ENCODE data around the gene ZC3H8. TPM values are rescaled to one million over a fixed set of nuclear protein-coding genes. Genes with fewer than 3 reads are reported as not detected.
"Not testable (repeated sequence)": the region's sequence is repeated elsewhere in the genome, so short reads cannot be mapped to it uniquely, and the experiment has no call there.

The ZC3H8 gene
- 10 to 100 TPM; 25.3 to 26.2 TPM for total RNA-seq

GRCh38 chr2:112254466-112255240, at the start of gene ZC3H8:
TSS of gene ZC3H8 (minus strand) at chr2:112255042. CDS start at chr2:112254981, 61 bp downstream.
- POLR2A ChIA-PET, result interaction anchor here (1.5 kb wide), 1 partner anchor 20 kb away, joined by 5 read pairs; no protein-coding TSS in a partner anchor
- CTCF ChIA-PET, result interaction anchor here (0.8 to 1.2 kb wide), 2 partner anchors 22 to 226 kb away, joined by 3 read pairs; no protein-coding TSS in a partner anchor

- CTCF ChIA-PET, result no interaction called here
Observed at GRCh38 chr2:112304298-112304941, 49.6 kb upstream of the ZC3H8 start.

GRCh38 chr2:112301973-112302372, 47.1 kb upstream of the ZC3H8 start:
- CTCF ChIA-PET, result no interaction called here

More at GRCh38 chr2:112304298-112304941, 49.6 kb upstream of the ZC3H8 start:
- POLR2A ChIA-PET, result no interaction called here

GRCh38 chr2:112301171-112301584, 46.3 kb upstream of the ZC3H8 start:
- ChIA-PET POLR2A (no interaction called here), CTCF (no interaction called here)

More at GRCh38 chr2:112301973-112302372, 47.1 kb upstream of the ZC3H8 start:
- POLR2A ChIA-PET, result no interaction called here

- POLR2A ChIA-PET, result no interaction called here
- CTCF ChIA-PET, result no interaction called here
Observed at GRCh38 chr2:112296407-112296806, 41.6 kb upstream of the ZC3H8 start.

GRCh38 chr2:112295407-112296078, 40.7 kb upstream of the ZC3H8 start:
- POLR2A ChIA-PET, result no interaction called here

GRCh38 chr2:112293636-112294401, 39.0 kb upstream of the ZC3H8 start:
- ChIA-PET CTCF (interaction anchor here (1.8 kb wide), 1 partner anchor 34 kb away, joined by 5 read pairs; no protein-coding TSS in a partner anchor), POLR2A (no interaction called here)

More at GRCh38 chr2:112295407-112296078, 40.7 kb upstream of the ZC3H8 start:
- CTCF ChIA-PET, result interaction anchor here (1.8 kb wide), 1 partner anchor 36 kb away, joined by 5 read pairs; no protein-coding TSS in a partner anchor

- POLR2A ChIA-PET, result no interaction called here
Observed at GRCh38 chr2:112290648-112291047, 35.8 kb upstream of the ZC3H8 start.

GRCh38 chr2:112290088-112290487, 35.2 kb upstream of the ZC3H8 start:
- CTCF ChIA-PET, result no interaction called here
- POLR2A ChIA-PET, result no interaction called here

More at GRCh38 chr2:112290648-112291047, 35.8 kb upstream of the ZC3H8 start:
- CTCF ChIA-PET, result no interaction called here

GRCh38 chr2:112283535-112283934, 28.7 kb upstream of the ZC3H8 start:
- CTCF ChIA-PET, POLR2A ChIA-PET: not testable (repeated sequence)

- POLR2A ChIA-PET, CTCF ChIA-PET: not testable (repeated sequence)
Observed at GRCh38 chr2:112282066-112282465, 27.2 kb upstream of the ZC3H8 start.

- POLR2A ChIA-PET, result interaction anchor here (0.7 kb wide), 1 partner anchor 58 kb away, joined by 6 read pairs; no protein-coding TSS in a partner anchor
- CTCF ChIA-PET, result interaction anchor here (0.7 to 0.9 kb wide), 3 partner anchors 12 to 23 kb away, joined by 3 read pairs; partner anchors contain the start of gene ZC3H8
Observed at GRCh38 chr2:112277596-112278220, 22.9 kb upstream of the ZC3H8 start.

- ChIA-PET POLR2A (interaction anchor here (0.7 kb wide), 1 partner anchor 58 kb away, joined by 6 read pairs; no protein-coding TSS in a partner anchor), CTCF (interaction anchor here (0.7 to 0.9 kb wide), 3 partner anchors 12 to 23 kb away, joined by 3 read pairs; partner anchors contain the start of gene ZC3H8)
Observed at GRCh38 chr2:112276954-112277353, 22.1 kb upstream of the ZC3H8 start.

GRCh38 chr2:112275887-112276773, 21.3 kb upstream of the ZC3H8 start:
- ChIA-PET CTCF (interaction anchor here (0.9 kb wide), 1 partner anchor 21 kb away, joined by 3 read pairs; the partner anchor contains the start of gene ZC3H8), POLR2A (no interaction called here)

GRCh38 chr2:112275311-112275886, 20.6 kb upstream of the ZC3H8 start, which contains the start of gene ZC3H6:
TSS of gene ZC3H6 (plus strand) at chr2:112275597. CDS start at chr2:112275995, 398 bp downstream.
- CTCF ChIA-PET, result interaction anchor here (0.7 to 1.1 kb wide), 3 partner anchors 13 to 25 kb away, joined by 3 to 7 read pairs (median 3); no protein-coding TSS in a partner anchor
- POLR2A ChIA-PET, result interaction anchor here (0.6 kb wide), 1 partner anchor 119 kb away, joined by 4 read pairs; no protein-coding TSS in a partner anchor

GRCh38 chr2:112273349-112273748, 18.5 kb upstream of the ZC3H8 start:
- POLR2A ChIA-PET, result interaction anchor here (0.6 kb wide), 1 partner anchor 155 kb away, joined by 4 read pairs; no protein-coding TSS in a partner anchor
- CTCF ChIA-PET, result interaction anchor here (0.7 kb wide), 1 partner anchor 14 kb away, joined by 3 read pairs; no protein-coding TSS in a partner anchor

GRCh38 chr2:112272669-112273068, 17.8 kb upstream of the ZC3H8 start:
- ChIA-PET CTCF (no interaction called here), POLR2A (no interaction called here)

Data from activated CD8-positive, alpha-beta memory T cell treated with anti-CD3 and anti-CD28 coated beads for 36 hours (primary cell).